ENCODE results near the gene POLRMT.

POLRMT gene

DNA sequence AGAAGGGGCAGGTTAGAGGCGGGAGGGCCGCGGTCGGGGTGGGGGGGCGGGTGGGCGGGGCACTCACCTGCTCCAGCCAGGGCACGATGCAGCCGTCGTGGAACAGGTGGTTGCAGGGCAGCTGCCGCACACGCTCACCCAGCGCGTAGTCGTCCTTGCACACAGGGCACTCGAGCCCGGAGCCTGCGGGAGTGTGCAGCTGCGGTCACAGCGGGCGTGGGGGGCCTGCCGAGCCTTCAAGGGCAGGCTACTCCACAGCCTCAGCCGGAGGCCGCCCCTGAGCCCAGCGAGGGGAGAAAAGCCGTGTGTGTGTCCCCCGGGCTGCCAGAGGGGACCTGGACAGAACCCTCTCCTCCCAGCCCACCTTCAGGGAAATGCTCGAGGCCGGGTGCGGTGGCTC is 15.0 kb upstream of the POLRMT start:
- DNase-seq = no peak

DNA sequence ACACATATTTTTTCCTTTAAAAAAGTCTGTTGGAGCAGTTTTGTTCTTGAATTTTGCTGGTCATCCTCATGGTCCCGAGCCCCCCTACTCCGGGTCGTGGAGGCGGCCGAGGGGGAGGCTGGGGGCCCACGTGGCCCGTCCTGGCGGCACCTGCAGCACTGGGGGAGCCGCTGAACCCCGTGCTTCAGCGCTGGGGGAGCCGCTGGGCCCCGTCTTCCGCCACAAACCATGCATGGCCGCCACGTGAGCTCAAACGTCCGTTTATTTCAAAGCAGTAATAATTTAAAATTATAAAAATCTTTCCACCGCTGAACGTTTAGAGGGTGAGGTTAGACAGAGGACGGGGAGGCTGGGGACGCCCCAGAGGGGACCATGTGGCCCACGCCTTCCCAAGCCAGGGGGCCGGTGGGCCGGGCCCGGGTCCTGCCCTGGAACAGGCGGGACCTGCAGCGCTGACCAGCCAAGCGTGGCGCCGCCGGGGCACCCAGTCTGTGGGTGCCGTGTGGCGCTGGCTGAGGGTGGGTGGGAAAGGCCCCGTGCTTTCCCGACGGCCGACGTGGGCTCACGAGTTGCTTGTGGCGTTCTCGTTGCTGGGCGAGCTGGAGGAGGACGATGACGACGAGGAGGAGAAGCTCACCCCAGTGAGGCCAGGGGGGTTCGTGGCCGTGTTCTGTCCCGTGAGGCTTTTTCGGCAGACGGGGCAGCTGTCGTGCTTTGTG is 14.4 kb upstream of the POLRMT start:
- DNase-seq = no peak

DNA sequence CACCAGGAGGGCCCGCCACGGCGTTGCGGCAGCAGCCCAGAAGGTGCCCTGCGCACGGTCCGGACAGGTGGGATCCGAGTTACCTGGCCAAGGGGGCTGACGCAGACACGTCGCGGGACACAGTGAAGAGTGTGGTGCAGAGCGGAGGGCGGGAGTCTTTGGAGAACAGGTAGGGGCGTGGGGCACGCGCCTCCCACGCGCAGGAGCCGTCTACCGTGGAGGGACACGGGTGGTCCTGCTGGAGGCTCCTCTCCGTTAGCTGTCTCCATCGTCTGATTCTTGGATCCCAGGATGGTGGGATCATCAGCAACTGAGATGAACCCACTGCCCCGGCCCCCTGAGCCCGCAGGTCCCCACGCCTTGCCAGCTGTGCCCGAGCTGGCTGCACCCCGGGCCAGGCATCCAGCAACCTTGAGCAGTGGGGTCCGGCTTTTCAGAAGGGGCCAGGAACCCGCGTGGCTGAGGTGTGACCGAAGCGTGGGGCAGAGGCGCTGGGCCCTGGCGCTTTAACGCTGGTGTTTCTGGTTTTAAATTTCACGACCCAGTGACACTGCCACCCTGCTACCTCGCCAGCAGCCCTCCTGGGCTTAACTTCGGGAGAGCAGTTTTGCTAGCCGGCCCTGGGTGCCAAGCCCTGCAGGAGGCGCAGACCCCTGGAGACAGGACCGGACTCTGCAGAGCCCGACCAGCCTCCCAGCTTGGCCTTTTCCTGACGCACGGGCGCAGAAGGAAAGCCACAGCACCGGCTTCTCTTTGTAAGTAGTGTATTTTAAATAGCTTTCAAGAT is 13.6 kb upstream of the POLRMT start:
- no peak for DNase-seq

DNA sequence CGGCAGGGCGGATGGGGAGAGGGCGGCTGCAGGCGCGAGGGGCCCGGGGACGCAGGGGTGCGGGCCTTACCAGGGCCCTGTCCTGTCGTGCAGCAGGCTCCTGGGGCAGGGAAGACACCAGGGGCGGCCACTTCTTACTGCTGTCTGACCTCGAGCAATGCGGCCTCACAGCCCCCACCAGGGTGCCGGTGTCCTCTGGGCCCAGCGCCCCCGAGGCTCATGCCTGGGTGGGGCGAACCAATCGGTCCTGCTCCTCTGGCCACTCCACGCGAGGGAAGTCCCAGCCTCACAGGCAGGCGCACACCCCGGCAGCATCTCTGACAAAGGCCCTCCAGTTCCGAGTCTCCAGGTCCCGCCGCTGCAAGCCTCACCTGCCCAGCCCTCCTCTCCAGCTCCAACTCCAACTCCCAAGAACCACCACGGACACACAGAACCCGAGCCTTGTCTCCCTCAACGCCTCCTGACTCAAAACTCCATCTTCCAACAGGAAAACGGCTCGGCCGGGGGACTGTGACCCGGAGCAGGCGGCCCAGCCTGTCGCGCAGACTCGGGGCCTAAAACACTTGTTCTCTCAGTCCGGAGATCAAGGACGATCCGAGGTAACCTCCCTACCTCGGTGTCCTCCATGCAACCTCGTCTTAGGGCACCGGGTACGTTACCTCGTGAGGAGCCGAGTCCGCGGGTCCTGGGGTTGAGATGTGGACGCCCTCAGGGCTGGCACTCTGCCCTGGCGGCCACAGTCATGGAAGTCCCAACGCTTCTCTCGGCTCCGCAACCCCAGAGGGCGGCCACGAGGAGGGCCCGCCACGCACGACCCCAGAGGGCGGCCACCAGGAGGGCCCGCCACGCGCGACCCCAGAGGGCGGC is 12.8 kb upstream of the POLRMT start:
- DNase-seq = no peak

DNA sequence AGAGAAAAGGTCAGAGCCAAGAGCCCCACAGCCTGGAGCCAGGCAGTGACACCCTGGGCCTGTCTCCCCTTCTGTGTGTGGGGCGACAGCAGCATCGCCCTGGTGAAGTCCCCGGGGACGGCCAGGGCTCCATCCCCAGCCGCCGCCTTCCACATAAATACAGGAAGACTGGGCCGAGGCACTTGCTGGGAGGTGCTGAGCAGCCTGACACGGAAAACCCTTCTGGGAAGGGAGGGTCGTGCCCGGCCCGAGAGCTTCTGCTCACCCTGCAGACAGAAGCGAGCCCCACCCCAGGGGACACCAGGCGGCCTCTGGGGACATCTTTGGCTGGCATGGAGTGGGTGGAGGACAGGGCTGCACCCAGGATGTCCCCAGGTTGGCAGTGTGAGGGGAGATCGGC is 11.5 kb upstream of the POLRMT start:
- no peak for DNase-seq

DNA sequence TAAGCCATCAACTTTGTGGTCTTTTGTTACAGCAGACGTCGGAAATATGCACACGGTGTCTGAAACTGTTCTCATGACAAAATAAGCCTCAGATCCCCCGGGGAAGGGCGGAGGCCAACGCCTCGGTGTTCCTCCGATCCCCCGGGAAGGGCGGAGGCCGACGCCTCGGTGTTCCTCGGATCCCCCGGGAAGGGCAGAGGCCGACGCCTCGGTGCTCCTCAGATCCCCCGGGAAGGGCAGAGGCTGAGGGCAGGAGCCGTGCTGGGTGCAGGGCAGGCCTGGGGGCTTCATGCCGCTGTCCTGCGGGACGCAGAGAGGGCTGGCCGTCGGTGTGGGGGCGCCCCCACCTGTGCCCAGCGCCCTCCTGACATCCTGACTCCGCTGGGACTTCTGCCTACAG is 11.0 kb upstream of the POLRMT start:
- DNase-seq = no peak

DNA sequence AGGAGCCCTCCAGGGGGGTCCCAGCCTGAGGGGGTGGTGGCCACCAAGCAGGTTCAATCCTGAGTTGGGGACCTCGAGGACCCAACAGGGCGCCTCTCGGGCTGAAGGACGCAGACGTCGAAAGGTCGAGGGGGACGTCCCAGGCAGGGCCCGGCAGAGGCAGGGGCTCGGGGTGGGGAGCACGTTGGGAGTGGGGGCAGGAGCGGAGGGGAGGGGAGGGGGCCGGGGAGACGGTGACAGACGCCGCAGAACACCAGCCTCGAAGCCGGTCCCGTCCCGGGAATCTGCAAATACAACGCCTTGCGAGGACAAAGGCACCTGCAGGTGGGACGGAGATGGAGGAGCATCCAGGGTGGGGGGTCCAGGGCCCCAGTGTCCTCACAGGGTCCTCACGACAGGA is 10.4 kb upstream of the POLRMT start:
- no peak for DNase-seq

DNA sequence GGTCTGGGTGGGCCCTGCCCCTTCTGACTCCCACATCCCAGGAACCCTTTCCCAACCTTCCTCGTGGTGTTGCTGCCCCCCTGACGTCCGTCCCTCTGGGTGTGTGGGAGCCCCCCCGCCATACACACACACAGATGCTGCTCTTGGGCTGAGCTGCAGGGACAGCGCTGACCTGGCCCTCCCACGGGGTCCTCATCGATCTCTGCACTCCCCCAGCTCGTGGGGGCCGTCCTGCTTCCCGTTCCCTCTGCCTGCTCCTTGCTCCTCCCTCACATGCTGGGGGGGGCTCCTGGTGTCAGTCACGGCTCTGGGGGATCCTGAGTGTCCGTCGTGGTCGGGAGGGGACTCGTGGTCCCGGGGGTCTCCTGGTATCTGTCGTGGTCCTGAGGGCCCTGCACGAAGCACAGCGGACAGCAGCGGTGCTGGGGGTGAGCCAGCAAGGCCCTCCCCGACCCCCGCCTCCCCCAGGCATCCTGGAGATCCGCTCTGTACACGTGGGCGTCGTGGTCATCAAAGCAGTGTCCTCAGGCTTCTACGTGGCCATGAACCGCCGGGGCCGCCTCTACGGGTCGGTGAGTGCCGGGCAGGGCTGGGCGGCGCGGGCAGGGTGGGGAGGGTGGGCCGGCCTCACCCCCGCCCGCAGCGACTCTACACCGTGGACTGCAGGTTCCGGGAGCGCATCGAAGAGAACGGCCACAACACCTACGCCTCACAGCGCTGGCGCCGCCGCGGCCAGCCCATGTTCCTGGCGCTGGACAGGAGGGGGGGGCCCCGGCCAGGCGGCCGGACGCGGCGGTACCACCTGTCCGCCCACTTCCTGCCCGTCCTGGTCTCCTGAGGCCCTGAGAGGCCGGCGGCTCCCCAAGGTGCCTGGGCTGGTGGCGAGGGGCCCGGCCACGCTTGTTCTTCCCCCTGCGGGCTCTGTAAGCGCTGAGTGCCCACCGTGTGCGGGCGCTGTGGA is 9.7 kb upstream of the POLRMT start:
- DNase-seq = no peak

DNA sequence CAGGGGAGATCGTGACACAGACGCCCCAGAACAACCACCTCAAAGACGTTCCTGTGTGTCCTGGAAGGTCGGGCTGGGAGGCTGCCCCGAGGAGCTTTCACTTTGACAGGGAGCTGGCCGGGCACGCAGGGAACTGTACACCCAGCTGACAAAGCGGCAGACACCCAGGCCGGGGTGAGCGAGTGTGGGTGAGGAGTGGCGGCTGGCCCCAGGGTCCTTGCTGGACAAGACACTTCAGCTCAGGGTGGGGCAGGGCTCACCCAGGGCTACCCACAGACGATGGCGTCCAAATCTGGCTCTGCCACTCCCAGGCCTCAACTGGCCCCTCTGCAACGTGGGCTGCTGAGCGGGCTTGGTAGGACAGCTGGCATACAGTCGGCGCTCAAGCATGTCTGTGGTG is 8.4 kb upstream of the POLRMT start:
- DNase-seq = no peak

DNA sequence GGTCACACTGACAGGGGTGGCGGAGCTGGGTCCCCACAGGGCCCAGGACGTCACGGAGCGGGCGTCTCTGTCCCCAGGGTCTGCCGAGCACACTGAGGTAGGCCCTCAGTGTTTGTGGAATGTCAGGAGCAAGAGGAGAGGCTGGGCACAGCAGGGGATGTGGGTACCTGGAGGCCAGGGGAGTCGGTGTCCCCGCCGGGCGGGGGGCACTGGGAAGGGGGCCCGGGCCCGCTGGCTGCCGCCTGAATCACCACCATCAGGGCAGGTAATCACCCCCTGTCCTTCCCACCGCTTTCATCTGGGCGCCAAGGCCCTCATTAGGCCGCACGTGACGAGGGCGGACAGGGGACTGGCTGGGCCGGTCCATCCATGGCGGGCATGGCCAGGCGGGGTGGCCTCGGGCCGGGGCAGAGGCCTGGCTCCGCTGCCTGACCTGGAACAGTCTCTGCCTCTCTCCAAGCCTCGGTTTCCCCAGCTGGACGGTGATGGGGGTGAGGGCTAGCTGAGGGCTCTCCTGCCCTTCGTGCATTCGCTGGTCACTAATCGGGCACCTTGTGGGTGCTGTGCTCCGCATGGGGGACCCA is 7.4 kb upstream of the POLRMT start:
- DNase-seq = no peak

DNA sequence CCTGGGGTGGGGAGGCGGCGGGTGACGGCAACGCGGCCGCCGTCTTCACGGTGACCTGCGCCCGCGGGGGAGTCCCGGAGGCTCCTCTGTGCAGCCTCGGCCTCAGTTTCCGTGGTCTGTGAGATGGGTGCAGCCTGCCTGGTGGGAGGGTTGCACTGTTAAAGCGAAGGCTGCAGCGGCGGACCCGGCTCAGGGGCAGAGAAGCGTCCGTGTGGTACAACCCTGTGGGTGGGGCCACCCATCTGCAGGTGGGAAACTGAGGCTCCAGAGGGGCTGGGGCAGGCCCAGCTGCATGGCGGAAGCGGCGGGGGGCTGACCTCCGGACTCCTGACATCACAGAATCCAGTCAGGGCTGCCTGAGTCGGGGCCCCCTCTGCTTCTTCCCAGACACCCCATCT is 6.8 kb upstream of the POLRMT start:
- DNase-seq = no peak

DNA sequence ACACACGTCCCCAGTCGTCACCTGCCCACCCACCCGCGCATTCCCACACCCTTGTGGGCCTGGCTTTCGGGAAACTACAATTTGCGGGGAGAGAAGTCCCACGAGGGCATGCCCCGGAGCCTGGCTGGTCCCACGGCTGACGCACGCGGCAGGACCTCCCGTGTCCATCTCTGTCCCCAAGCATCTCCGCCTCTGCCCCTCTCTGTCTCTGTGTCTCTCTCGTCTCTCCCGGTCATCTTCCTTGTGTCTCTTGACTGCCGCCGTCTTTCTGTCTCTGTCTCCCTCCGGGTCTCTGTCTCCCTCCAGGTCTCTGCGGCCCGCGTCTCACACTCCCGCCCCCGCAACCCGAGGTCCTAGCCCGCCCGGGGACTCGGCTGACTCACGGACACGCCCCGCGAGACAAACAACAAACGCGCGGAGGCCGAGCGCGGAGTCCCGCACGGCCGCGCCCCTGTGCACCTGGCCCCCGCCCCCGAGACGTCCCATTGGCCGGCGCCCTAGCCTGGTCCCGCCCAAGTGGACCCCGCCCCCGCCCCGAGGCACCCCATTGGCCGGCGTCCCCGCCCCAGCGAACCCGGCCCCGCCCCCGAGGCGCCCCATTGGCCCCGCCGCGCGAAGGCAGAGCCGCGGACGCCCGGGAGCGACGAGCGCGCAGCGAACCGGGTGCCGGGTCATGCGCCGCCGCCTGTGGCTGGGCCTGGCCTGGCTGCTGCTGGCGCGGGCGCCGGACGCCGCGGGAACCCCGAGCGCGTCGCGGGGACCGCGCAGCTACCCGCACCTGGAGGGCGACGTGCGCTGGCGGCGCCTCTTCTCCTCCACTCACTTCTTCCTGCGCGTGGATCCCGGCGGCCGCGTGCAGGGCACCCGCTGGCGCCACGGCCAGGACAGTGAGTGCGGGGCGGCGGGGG is 6.2 kb upstream of the POLRMT start, which contains the start of gene FGF22:
Gene FGF22 (plus strand): TSS at position 627 of the 908 bp plus-strand sequence. CDS start 47 bp downstream, at position 674.
- peak; percentile 38 to 95 (median 88) for DNase-seq

DNA sequence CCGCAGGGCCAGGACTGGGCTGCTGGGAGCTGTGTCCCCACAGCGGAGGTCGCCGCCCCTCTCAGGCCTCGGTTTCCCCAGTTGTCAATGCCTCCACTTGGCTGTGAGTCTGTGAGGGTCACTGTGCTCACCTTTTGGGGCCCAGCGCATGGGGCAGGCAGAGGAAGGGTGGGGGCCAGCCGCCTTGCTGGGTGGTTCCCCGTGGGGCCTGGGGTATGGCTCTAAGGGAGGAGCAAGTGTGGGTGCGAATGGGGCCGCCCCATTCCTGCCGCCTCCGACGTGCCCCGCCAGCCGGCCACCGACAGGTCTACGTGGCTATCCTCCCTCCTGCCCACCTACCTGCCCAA is 5.5 kb upstream of the POLRMT start:
- no peak for DNase-seq

DNA sequence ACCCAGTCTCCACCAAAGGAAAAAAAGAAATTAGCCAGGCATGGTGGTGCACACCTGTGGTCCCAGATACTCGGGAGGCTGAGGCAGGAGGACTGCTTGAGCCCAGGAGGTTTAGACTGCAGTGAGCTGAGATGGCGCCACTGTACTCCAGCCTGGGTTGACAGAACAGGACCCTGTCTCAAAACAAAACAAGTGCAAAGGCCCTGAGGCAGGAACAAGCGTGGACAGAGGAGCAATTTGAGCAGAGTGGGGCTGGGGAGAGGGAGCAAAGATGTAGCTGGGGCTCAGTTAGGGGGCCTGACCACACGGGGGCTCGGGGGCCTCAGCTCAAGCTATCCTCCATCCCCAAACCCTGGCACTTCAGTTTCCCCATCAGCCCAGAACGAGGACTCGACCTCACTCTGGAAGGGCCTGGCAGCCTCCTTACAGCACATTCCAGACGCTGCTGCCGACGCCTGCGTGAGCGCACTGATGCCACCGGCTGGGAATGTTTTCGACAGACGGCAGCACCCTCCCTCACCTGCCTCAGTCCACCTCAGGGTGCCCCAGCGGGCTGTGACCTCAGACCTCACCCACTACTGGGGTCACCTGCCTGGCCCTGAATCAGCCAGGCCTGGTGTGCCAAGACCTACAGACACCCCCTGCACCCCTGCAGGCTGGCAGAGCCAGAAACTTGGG is 1.8 kb upstream of the POLRMT start:
- DNase-seq = no peak

DNA sequence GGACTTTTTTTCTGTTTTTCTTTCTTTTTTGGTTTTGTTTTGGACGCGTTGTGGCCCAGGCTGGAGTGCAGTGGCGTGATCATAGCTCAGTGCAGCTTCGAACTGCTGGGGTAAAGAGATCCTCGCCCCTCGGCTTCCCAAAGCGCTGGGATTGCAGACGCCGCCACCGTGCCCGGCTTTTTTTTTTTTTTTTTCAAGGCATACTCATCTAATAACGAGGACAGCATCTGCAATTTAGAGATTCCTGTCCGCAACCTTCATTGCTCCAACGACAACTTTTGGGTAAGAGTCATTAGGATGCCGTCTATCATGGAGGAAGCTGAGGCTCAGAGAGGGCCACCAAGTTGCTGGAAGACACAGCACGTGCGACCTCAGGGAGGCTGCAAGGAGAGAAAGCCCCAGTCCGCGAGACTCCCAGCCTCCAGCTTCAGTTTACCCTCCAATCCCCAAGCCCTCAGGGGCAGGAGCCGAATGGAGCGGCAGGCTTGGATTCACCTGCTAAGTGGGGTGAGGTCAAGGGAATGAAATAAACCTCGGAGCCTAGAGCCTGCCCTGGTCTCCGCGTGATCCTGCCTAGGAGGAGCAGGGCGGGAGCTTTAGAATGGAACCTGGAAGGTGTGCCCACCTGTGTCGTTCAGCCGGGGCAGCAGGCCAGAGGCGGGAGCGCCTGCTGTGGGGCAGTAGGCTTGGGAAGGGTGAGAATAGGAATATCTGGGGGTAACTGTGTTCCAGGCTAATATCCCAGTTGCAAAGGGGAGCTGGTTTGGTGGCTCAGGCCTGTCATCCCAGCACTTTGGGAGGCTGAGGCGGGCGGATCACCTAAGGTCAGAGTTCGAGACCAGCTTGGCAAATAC is 676 bp upstream of the POLRMT start:
- no peak for DNase-seq

DNA sequence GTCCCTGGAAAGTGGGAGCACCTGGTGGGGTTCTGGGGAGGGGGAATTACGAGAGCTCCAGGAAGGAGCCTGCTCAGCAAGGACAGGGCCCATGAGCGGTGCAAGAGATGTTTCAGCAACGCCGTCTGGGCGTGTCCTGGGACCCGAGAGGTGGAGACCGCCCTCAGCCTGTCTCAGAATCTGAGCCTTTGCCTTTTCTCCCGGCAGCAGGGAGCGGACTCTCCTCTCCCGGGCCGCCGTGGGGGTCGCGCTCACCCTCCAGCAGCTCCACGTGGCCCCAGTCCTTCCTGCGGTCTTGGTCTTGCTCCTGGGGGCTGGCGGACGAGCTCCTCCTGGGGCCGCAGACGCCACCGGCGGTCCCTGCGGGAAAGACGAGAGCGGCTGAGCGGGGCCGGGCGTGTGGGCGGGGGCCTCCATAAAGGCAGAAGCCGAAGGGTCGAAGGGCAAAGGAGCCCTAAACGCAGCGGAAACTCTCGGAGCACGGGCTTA is 714 bp downstream of the POLRMT start:
- DNase-seq = no peak

DNA sequence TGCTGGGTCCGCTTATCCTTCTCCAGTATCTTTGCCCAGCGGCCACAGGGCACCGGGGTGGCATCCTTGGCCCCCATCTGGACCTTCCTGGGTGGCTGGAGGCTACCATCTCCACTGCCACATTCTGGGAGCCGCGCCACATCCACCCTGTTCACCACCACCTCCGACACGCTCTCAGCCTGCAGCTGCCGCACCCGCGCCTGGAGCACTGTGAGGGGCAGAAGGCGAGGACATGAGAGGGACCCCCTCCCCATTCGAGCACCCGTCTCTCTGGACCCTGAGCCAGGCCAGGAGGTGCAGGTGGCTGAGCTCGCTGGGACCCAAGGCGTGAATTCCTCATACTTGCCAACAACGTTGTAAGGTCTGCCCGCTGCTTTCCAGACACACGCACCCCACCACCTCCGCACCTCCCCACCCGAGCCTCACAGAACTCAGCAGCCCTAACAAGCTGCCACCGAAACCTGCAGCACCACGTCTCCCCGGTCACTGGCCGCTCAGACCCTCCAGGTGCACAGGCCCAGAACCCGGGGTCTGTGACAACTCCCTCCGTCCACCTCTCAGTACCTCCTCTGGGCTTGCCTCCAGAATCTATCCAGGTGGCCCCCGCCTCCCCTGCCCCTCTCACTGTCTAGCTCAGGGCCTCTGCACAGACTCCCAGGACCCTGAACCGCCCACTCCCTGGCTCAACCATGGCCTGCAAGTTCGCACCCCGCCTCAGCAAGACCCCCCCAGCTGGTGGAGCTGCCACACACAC is 3.2 kb downstream of the POLRMT start:
- DNase-seq = peak in 1 of 58 donors; percentile 15

Measured in anterior cingulate cortex (tissue), 58 donors.